Esophagus (tissue), 2 donors: ENCODE results near the gene LUZP1. TPM values are rescaled to one million over a fixed set of nuclear protein-coding genes. Genes with fewer than 3 reads are reported as not detected.

Experiments
- H3K27ac ChIP-seq, 2 donors: one replicate each; pipeline ENCODE4 v1.5.1; 2013; ENCODE audit warnings: low read depth in 2 of 2, mild to moderate bottlenecking in 2 of 2, inconsistent platforms in 1 of 2, low read length in 1 of 2, moderate library complexity in 1 of 2
- H3K27me3 ChIP-seq, 2 donors: one replicate each; pipeline ENCODE4 v1.6.1; 2013; ENCODE audit warnings: low read length in 2 of 2, control low read depth in 1 of 2, mild to moderate bottlenecking in 1 of 2; ENCODE audit not compliant: insufficient read depth in 2 of 2, control insufficient read depth in 1 of 2
- H3K36me3 ChIP-seq, 2 donors: one replicate each; pipeline ENCODE4 v1.6.1; 2013; ENCODE audit warnings: low read length in 1 of 2; ENCODE audit not compliant: control insufficient read depth in 2 of 2, insufficient read depth in 2 of 2
- H3K4me1 ChIP-seq, 2 donors: one replicate each; pipeline ENCODE4 v1.6.1; 2013; ENCODE audit warnings: low read length in 1 of 2; ENCODE audit not compliant: control insufficient read depth in 2 of 2, insufficient read depth in 2 of 2
- H3K4me3 ChIP-seq, 2 donors: one replicate each; pipeline ENCODE4 v1.5.1; 2013; ENCODE audit warnings: low read length in 2 of 2, mild to moderate bottlenecking in 2 of 2, low read depth in 1 of 2, moderate library complexity in 1 of 2
- H3K9me3 ChIP-seq, 2 donors: one replicate each; pipeline ENCODE4 v1.6.1; 2013; ENCODE audit warnings: mild to moderate bottlenecking in 2 of 2, low read depth in 1 of 2, low read length in 1 of 2, moderate library complexity in 1 of 2; ENCODE audit not compliant: control insufficient read depth in 2 of 2, insufficient read depth in 1 of 2
- WGBS, 2 donors: extraction: QIAGEN DNeasy Blood & Tissue Kit; methylation state at CpG; one replicate each; pipeline ENCODE4 v1.1.7; 2013; 5-methylcytosine and 5-hydroxymethylcytosine counted together
- polyA plus RNA-seq, 2 donors: library from polyadenylated mRNA; stranded (reverse); fragments of 200-250 nt; gene quantifications; one replicate each; pipeline ENCODE4 v1.2.3, GENCODE V29; 2013
- donor health status: healthy with polysubstance abuse.
- donor health status: Bipolar disorder and iron deficiency.

LUZP1 gene
- polyA plus RNA-seq, 2 donors: 3.6 to 4.4 TPM

- H3K27me3 ChIP-seq: no peaks in the 10 kb centered on the region
- no peaks in the 10 kb centered on the region for H3K9me3 ChIP-seq
- no peaks in the 10 kb centered on the region for H3K36me3 ChIP-seq
- H3K27ac ChIP-seq: peak overlapping the region; percentile 49 to 65
- H3K4me3 ChIP-seq: no peak overlapping the region
- peaks cover 0 to 3% of the 10 kb centered on the region in 2 donors for H3K4me1 ChIP-seq
- 35 to 49% methylated on average over 4 of the region's 4 CpGs for WGBS, 2 donors
These were observed 45.9 kb downstream of the LUZP1 start for GRCh38 chr1:23122796-23123195.

- Histone ChIP-seq H3K4me3 (no peak overlapping the region), H3K4me1 (peaks cover 0 to 3% of the 10 kb centered on the region in 2 donors), H3K9me3 (no peaks in the 10 kb centered on the region), H3K27ac (peak overlapping the region; percentile 65 to 74), H3K36me3 (no peaks in the 10 kb centered on the region), H3K27me3 (no peaks in the 10 kb centered on the region)
- 8 to 18% methylated on average over 4 of the region's 4 CpGs for WGBS, 2 donors
These were observed 46.5 kb downstream of the LUZP1 start for GRCh38 chr1:23122023-23122748.

GRCh38 chr1:23120383-23120782 lies 48.3 kb downstream of the LUZP1 start:
- no peaks in the 10 kb centered on the region for H3K9me3 ChIP-seq
- H3K27ac ChIP-seq: no peak overlapping the region
- no peaks in the 10 kb centered on the region for H3K27me3 ChIP-seq
- peaks cover 0 to 3% of the 10 kb centered on the region in 2 donors for H3K4me1 ChIP-seq
- 91 to 92% methylated on average over 3 of the region's 3 CpGs for WGBS, 2 donors
- H3K36me3 ChIP-seq: no peaks in the 10 kb centered on the region
- no peak overlapping the region for H3K4me3 ChIP-seq

GRCh38 chr1:23118957-23119792 lies 49.5 kb downstream of the LUZP1 start:
- Histone ChIP-seq H3K27me3 (no peaks in the 10 kb centered on the region), H3K4me3 (no peak overlapping the region), H3K27ac (peak overlapping the region; percentile 2 to 7), H3K9me3 (no peaks in the 10 kb centered on the region), H3K36me3 (no peaks in the 10 kb centered on the region), H3K4me1 (peaks cover 0 to 3% of the 10 kb centered on the region in 2 donors)
- WGBS, 2 donors: 65 to 68% methylated on average over 8 of the region's 8 CpGs

GRCh38 chr1:23118407-23118806 lies 50.2 kb downstream of the LUZP1 start:
- no peaks in the 10 kb centered on the region for H3K9me3 ChIP-seq
- no peak overlapping the region for H3K4me3 ChIP-seq
- no peak overlapping the region for H3K27ac ChIP-seq
- H3K36me3 ChIP-seq: no peaks in the 10 kb centered on the region
- H3K27me3 ChIP-seq: no peaks in the 10 kb centered on the region
- peaks cover 0 to 3% of the 10 kb centered on the region in 2 donors for H3K4me1 ChIP-seq

GRCh38 chr1:23116921-23117699 lies 51.5 kb downstream of the LUZP1 start:
- Histone ChIP-seq H3K4me3 (no peak overlapping the region), H3K27ac (no peak overlapping the region), H3K9me3 (no peaks in the 10 kb centered on the region), H3K36me3 (no peaks in the 10 kb centered on the region), H3K4me1 (no peaks in the 10 kb centered on the region), H3K27me3 (no peaks in the 10 kb centered on the region)
- WGBS, 2 donors: 47 to 91% methylated on average over 1 to 2 of the region's 2 CpGs

GRCh38 chr1:23116216-23116836 lies 52.3 kb downstream of the LUZP1 start:
- H3K27me3 ChIP-seq: no peaks in the 10 kb centered on the region
- H3K36me3 ChIP-seq: no peaks in the 10 kb centered on the region
- no peak overlapping the region for H3K27ac ChIP-seq
- 91 to 92% methylated on average over 6 of the region's 6 CpGs for WGBS, 2 donors
- H3K4me3 ChIP-seq: no peak overlapping the region
- H3K4me1 ChIP-seq: no peaks in the 10 kb centered on the region
- no peaks in the 10 kb centered on the region for H3K9me3 ChIP-seq

- WGBS, 2 donors: 51 to 55% methylated on average over 6 of the region's 6 CpGs
- Histone ChIP-seq H3K27ac (peak overlapping the region; percentile 8 to 53), H3K4me1 (no peaks in the 10 kb centered on the region), H3K27me3 (no peaks in the 10 kb centered on the region), H3K4me3 (no peak overlapping the region), H3K36me3 (no peaks in the 10 kb centered on the region), H3K9me3 (no peaks in the 10 kb centered on the region)
These were observed 54.1 kb downstream of the LUZP1 start for GRCh38 chr1:23114424-23115079.
